Fibroblast of mammary gland (primary cell): ENCODE results near the gene DGKB.

ENCODE experiments used
- DNase-seq: peaks from one replicate; pipeline ENCODE4 v3.0.0-alpha.2; 2010; ENCODE audit warnings: low read depth
- H3K4me3 ChIP-seq: 2 replicates; pipeline ENCODE4 v1.5.1; 2011; ENCODE audit warnings: low read depth, mild to moderate bottlenecking, low read length, moderate library complexity; ENCODE audit not compliant: control insufficient read depth
- TF ChIP-seq, protein P1 (sequence below): conservative IDR thresholded peaks from 2 replicates; pipeline ENCODE4 v1.5.1; 2011; ENCODE audit warnings: low read depth, low read length, inconsistent platforms; ENCODE audit not compliant: control insufficient read depth, insufficient read depth

Gene DGKB

DNA sequence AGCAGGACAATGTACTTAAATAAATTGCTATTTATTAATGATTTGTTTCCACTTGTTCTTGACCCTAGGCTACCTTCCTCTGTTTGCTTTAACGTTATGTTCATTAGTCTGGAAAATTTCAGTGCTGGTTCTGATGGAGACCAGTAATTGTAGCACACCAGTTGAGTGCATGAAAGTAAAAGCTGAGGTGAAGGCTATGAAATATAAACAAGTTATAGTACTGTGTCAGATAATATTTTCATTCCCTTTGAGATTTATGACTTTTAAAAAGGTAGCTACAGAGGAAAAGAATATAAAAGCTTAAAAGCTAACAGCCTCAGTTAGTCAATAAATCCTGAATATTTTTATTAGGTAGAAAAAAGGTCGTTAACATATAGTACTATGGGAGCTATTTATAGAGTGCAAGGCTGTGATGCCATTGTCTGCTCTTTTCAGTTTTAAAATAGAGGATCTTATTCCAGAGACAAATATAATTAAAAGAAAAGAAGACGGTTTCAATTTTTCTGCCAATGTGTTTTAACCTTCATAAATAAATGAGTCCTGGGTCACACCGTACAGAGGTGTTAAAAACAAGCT lies 561.3 kb downstream of the DGKB start:
- H3K4me3 ChIP-seq: no peak overlapping the region
- no peak for DNase-seq
- TF ChIP-seq, protein P1, sequence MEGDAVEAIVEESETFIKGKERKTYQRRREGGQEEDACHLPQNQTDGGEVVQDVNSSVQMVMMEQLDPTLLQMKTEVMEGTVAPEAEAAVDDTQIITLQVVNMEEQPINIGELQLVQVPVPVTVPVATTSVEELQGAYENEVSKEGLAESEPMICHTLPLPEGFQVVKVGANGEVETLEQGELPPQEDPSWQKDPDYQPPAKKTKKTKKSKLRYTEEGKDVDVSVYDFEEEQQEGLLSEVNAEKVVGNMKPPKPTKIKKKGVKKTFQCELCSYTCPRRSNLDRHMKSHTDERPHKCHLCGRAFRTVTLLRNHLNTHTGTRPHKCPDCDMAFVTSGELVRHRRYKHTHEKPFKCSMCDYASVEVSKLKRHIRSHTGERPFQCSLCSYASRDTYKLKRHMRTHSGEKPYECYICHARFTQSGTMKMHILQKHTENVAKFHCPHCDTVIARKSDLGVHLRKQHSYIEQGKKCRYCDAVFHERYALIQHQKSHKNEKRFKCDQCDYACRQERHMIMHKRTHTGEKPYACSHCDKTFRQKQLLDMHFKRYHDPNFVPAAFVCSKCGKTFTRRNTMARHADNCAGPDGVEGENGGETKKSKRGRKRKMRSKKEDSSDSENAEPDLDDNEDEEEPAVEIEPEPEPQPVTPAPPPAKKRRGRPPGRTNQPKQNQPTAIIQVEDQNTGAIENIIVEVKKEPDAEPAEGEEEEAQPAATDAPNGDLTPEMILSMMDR: no peak

DNA sequence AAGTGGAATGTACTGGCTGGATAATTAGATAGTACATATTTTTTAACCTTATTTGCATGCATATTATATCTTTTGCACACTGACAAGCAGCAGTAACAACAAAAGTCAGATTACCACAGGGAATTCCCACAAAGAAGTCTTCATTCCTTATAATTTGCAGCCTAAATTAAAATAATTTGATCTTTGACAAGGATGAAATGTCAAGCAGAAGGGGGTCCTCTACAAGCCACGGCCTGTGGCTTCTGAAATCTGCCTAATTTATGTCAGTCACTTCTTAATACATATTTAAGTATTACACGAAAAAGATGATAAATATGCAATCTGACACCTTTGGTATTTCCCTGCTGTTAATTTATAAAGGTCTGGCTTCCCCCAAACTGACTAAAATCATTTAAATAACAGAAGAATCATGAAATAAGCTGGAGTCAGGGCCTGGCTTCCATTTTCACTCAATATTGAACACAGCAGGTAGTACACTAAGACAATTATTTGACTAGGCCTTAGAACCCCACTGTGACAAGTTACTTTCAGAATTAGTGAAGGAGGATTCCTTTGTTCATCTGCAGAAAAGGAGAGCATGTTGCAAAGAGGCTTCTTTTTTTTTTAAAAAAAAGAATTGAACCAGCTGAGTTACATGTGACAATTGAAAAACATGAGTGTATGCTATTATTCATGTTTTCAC lies 562.0 kb downstream of the DGKB start:
- no peak for DNase-seq
- no peak overlapping the region for H3K4me3 ChIP-seq
- TF ChIP-seq, protein P1: no peak

DNA sequence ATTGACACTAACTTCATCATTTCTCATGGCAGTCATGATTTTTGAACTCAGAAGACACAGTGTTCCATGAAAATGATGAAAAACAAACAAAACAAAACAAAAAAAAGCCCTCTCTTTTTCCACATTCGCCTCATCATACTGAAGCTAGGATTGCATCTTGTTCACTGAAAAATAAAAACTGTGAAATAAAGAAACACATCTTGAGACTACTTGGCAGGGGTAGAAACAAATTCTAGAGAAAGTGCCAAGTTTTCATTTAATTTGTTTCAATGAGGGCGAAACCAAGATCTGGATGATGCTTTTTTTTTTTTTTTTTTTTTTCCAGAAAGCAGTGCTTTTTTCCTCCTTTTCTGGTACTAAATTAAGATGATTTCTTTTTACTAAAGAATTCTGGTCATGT lies 562.7 kb downstream of the DGKB start:
- DNase-seq: no peak
- TF ChIP-seq, protein P1: no peak
- H3K4me3 ChIP-seq: no peak overlapping the region

DNA sequence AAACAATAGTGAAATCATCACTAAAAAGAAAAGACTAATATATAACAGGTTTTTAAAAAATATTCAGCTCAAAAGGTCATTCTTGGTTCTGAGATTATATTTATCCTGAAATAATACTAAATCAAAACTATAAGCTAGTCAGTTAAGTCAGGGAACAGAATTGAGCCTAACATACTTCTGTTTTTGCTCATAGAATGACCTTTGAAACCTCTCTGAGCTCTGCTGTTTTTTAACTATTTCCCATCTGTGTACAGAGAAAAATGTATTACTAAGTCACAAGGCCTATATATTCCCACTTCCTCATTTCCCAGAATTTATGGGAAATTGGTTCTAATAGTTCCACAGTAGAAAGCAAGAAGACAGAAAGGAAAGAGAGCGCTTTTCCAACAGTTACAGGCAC lies 566.3 kb downstream of the DGKB start:
- no peak overlapping the region for H3K4me3 ChIP-seq
- TF ChIP-seq, protein P1: no peak
- DNase-seq: no peak

DNA sequence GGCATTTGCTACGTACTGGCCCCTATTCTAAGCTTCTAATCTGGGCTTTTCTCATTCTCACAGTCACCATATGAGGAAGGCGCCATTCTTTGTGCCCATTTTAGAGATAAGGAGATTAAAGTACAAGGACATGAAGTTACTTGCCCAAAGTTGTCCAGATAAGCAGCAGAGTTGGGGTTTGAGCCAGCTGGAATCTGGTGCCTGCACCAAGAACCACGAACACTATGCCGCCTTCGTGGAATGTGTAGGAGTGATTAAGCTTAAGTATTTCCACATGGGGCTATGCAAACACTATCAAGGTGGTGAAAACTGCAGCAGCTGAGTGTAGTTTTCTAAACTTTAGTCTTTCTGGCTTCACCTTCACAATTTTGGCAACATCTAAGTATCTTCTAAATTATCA lies 570.4 kb downstream of the DGKB start:
- TF ChIP-seq, protein P1: no peak
- no peak overlapping the region for H3K4me3 ChIP-seq
- DNase-seq: peak; percentile 11

DNA sequence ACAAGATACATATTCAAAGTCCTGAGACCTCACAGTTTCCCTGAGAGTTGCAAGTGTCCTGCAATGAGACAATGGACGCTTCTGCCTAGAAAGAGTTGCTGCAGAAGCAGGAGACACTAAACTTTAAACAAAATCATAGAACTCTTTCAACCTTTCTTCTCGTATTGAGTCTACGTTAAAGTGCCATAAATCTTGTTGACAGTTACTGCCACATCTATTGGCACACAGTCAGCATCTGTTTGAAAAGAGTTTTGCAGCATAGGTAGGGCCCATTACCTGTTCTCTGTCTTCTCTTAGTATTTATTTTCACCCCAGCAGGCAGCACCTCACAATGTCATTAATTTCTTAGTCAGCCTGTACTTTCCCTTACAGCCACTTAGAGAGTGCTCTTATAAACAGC lies 577.8 kb downstream of the DGKB start:
- no peak overlapping the region for H3K4me3 ChIP-seq
- no peak for DNase-seq
- TF ChIP-seq, protein P1: no peak

DNA sequence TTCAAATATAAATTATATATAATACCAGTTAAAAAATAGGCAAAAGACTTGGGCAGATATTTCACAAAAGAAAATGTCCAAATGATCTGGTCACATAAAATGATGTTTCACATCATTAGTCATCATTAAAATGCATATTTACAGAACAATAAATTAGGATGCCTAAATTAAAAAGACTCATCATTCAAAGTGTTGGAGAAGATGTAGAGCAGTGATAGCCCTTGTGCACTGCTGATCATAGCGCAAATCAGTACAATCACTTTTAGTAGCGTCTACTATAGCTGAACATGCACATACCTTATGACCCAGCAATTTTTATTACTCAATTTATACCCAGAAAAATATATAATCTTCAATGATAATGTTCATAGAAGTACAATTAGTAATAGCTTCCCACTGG lies 579.8 kb downstream of the DGKB start:
- DNase-seq: no peak
- TF ChIP-seq, protein P1: no peak

More for the DNA sequence above, 579.8 kb downstream of the DGKB start:
- H3K4me3 ChIP-seq: no peak overlapping the region
